HepG2 (cell line): ENCODE results near the gene DCC. TPM values are rescaled to one million over a fixed set of nuclear protein-coding genes. Genes with fewer than 3 reads are reported as not detected.

Source experiments
- ATAC-seq: fragments of 200-7000 bp; cut with Tn5 transposase; 3 replicates; pipeline ENCODE4 v1.9.1; 2020; ENCODE audit warnings: mild to moderate bottlenecking, moderate library complexity
- BruUV-seq: library from RNA; stranded (reverse); fragments of 400-500 nt; replicated peaks from 2 replicates; lab custom pipeline; 2021; lab: Mats Ljungman, UMichigan
- CTCF ChIA-PET: fragments of 300-600 bp; formaldehyde crosslinking; extraction: SDS; loops from one replicate; lab custom pipeline; 2021; ENCODE audit warnings: low total read pairs, inconsistent platforms, low intra/inter-chr PET ratio; lab: Yijun Ruan, JAX
- POLR2A ChIA-PET: fragments of 350-600 bp; sonication (Branson Sonifier 250); formaldehyde crosslinking; loops from one replicate; lab custom pipeline; 2020; ENCODE audit warnings: antibody characterized with exemption, inconsistent platforms; lab: Yijun Ruan, JAX
- DNase-seq: peaks from one replicate; pipeline ENCODE4 v3.0.0-alpha.2; 2015; ENCODE audit warnings: low spot score
- FAIRE-seq: peaks from 3 replicates; lab custom pipeline; 2011; peaks lifted over from hg19 to GRCh38; lab: Jason Lieb, UNC
- H2AFZ ChIP-seq: one replicate; pipeline ENCODE4 v1.6.1; 2011; ENCODE audit warnings: low read length, inconsistent platforms
- H3K27ac ChIP-seq: fragments of 300-600 bp; 3 replicates; pipeline ENCODE4 v1.8.0; 2011; ENCODE audit warnings: mixed run types, mild to moderate bottlenecking, mixed read lengths, low read length, inconsistent platforms; ENCODE audit not compliant: insufficient read depth; ENCODE audit errors: extremely low read length
- H3K27me3 ChIP-seq, 2 experiments: fragments of 200-600 bp in 1 of 2; 2 replicates in 1 of 2; 3 replicates in 1 of 2; pipeline versions ENCODE4 v1.6.0 to v1.8.0; 2011; ENCODE audit warnings: low read length in 2 of 2, mild to moderate bottlenecking in 2 of 2, moderate library complexity in 2 of 2, inconsistent platforms in 1 of 2; ENCODE audit not compliant: insufficient read depth in 2 of 2, control insufficient read depth in 1 of 2
- H3K36me3 ChIP-seq, 2 experiments: fragments of 200-600 bp in 1 of 2; replicated peaks in 1 of 2; 2 replicates in 1 of 2; 3 replicates in 1 of 2; pipeline versions ENCODE4 v1.5.1 to v1.8.0; 2011; ENCODE audit warnings: low read length in 2 of 2, inconsistent platforms in 1 of 2; ENCODE audit not compliant: insufficient read depth in 2 of 2, control insufficient read depth in 1 of 2
- H3K4me1 ChIP-seq: 2 replicates; pipeline ENCODE4 v1.5.1; 2012; ENCODE audit warnings: low read length, inconsistent platforms; ENCODE audit not compliant: insufficient read depth
- H3K4me2 ChIP-seq: 2 replicates; pipeline ENCODE4 v1.6.0; 2011; ENCODE audit warnings: low read depth, low read length, inconsistent platforms
- H3K4me3 ChIP-seq, 3 experiments: fragments of 200-600 bp in 1 of 3; sonication (generic), shearing (Covaris generic) in 1 of 3; replicated peaks in 1 of 3; 2 replicates each; pipeline ENCODE4 v1.5.1; 2011 to 2016; ENCODE audit warnings: low read length in 3 of 3, inconsistent platforms in 2 of 3, low read depth in 2 of 3, mild to moderate bottlenecking in 2 of 3, control low read depth in 1 of 3, mixed read lengths in 1 of 3; ENCODE audit not compliant: insufficient read depth in 1 of 3
- H3K79me2 ChIP-seq: one replicate; pipeline ENCODE4 v1.6.1; 2011; ENCODE audit warnings: low read length, inconsistent platforms; ENCODE audit not compliant: insufficient read depth
- H3K9ac ChIP-seq: 2 replicates; pipeline ENCODE4 v1.6.0; 2011; ENCODE audit warnings: mild to moderate bottlenecking, low read depth, low read length, inconsistent platforms; ENCODE audit not compliant: insufficient read depth
- H3K9me3 ChIP-seq: 2 replicates; pipeline ENCODE4 v1.5.1; 2012; ENCODE audit warnings: mild to moderate bottlenecking, low read length
- H4K20me1 ChIP-seq: 2 replicates; pipeline ENCODE4 v1.6.0; 2011; ENCODE audit warnings: inconsistent platforms, mild to moderate bottlenecking, low read length, moderate library complexity; ENCODE audit not compliant: insufficient read depth
- ARNT2 ChIP-seq: sonication (generic); formaldehyde crosslinking; IDR thresholded peaks from 2 replicates; pipeline ENCODE4 v1.8.0; 2022; ENCODE audit warnings: mild to moderate bottlenecking, low read depth, missing genetic modification reagents, moderate library complexity
- BHLHE40 ChIP-seq: IDR thresholded peaks from 2 replicates; pipeline ENCODE4 v1.6.1; 2011; ENCODE audit warnings: low read length, improper control_type of control experiment
- HMGA1 ChIP-seq: sonication (generic); formaldehyde crosslinking; conservative IDR thresholded peaks from 2 replicates; pipeline ENCODE4 v1.4.0; 2020; ENCODE audit warnings: missing genetic modification reagents
- NFKBIZ ChIP-seq: IDR thresholded peaks from 2 replicates; pipeline ENCODE4 v1.6.1; 2018; ENCODE audit warnings: missing genetic modification reagents, missing compliant biosample characterization
- NR3C1 ChIP-seq: sonication (generic); formaldehyde crosslinking; IDR thresholded peaks from 2 replicates; pipeline ENCODE4 v1.4.0; 2020; ENCODE audit warnings: missing genetic modification reagents
- RAD21 ChIP-seq: fragments of 450-650 bp; formaldehyde crosslinking; IDR thresholded peaks from 2 replicates; pipeline ENCODE4 v1.5.0; 2020; ENCODE audit warnings: mild to moderate bottlenecking
- SRF ChIP-seq: IDR thresholded peaks from 2 replicates; pipeline ENCODE4 v1.6.1; 2011; ENCODE audit warnings: mild to moderate bottlenecking, low read depth, low read length, moderate library complexity
- ZNF558 ChIP-seq: sonication (generic); formaldehyde crosslinking; IDR thresholded peaks from 2 replicates; pipeline ENCODE4 v1.9.0; 2022; ENCODE audit warnings: mild to moderate bottlenecking, missing genetic modification reagents, borderline replicate concordance
- WGBS: methylation state at CpG from one replicate; pipeline ENCODE4 v1.1.6; 2017; ENCODE audit warnings: low lambda C conversion rate; 5-methylcytosine and 5-hydroxymethylcytosine counted together
- in situ Hi-C: cut with HindIII; loops from 2 replicates; pipeline ENCODE4 v1.10.0; 2017; ENCODE audit warnings: low pct_unique_long_range_greater_than_20kb; ENCODE audit not compliant: extremely low pct_ligation_motif_present
- intact Hi-C: fragments of 100-400 bp; cut with micrococcal nuclease; formaldehyde crosslinking; loops from one replicate; pipeline ENCODE4 v1.10.0; 2022; ENCODE audit not compliant: unreplicated experiment
- polyA plus RNA-seq, 8 experiments: library from polyadenylated mRNA; depleted of rRNA in 3 of 8; stranded (reverse) in 7 of 8; unstranded in 1 of 8; fragments of >200 nt; fragmentation: Illumina TruSeq in 4 of 8; extraction: Trizol in 4 of 8; gene quantifications; 2 replicates each; pipeline versions ENCODE4 v1.2.1 to v1.2.3, GENCODE V29; 2011 to 2016; ENCODE audit warnings: low read depth in 4 of 8, missing spikeins in 1 of 8, mixed read lengths in 1 of 8; ENCODE audit not compliant: insufficient read depth in 1 of 8
- total RNA-seq, 5 experiments: library from RNA; depleted of rRNA; stranded (reverse); fragments of >200 nt; fragmentation: Illumina TruSeq; extraction: Trizol; gene quantifications; 2 replicates each; pipeline ENCODE4 v1.2.3, GENCODE V29; 2016; ENCODE audit warnings: low read depth in 1 of 5
- TF ChIP-seq, protein P1 (sequence below): sonication (generic); formaldehyde crosslinking; IDR thresholded peaks from 2 replicates; pipeline ENCODE4 v1.8.0; 2022; ENCODE audit warnings: mild to moderate bottlenecking, missing genetic modification reagents, moderate library complexity

DCC gene
- total and polyA plus RNA-seq, 2 of the 13 experiments (the other 11 are each of a cell fraction or from before 2014, with no cell fraction given), result not detected

DNA sequence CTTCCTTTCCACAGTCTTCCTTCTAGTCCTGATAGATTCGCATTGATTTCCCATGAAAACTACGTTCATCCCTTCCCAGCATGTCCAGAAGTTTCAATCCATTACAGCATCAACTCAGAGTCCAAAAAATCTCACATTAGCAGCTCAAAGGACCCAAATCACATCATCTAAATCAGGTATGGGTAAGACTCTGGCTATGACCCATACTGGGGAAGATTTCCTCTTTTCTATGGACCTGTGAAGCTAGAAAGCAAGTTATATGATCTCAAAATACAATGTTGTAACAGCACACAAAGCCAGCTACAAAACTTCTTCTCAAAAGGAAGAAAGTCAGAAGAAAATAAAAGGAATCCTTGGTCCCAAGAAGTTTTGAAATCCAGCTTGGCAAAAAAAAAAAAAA lies 5.7 kb upstream of the DCC start:
- in situ Hi-C loops, result no loop called here

DNA sequence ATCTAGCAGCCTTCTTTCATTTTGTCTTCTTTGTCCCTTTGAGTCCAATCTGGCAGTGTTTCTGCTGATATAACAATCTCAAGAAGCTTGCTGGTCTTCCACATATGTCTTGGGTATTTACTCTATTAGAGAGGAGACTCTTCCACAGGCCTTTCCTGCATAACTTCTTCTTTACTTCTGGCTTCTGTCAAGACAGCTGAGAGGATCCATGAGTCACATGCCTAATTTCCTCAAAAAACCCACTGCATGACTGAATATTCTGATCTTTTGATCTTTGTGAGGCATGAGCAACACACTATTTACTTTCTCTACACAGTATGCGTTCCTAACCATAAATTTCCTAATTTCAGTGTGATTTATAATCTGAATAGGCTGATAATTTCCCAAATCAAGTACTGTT lies 5.1 kb upstream of the DCC start:
- no peak overlapping the region for H3K27ac ChIP-seq
- H3K4me2 ChIP-seq, result no peak overlapping the region
- no peak overlapping the region for H3K9ac ChIP-seq
- no peaks in the 10 kb centered on the region; a peak in 1 of 5 replicates for H3K27me3 ChIP-seq
- intact Hi-C loops (no loop called here), in situ Hi-C loops (no loop called here)
- H4K20me1 ChIP-seq, result no peaks in the 10 kb centered on the region
- H3K4me1 ChIP-seq, result no peaks in the 10 kb centered on the region
- DNase-seq, result no peak
- no peaks in the 10 kb centered on the region for H3K79me2 ChIP-seq
- no peaks in the 10 kb centered on the region for H3K9me3 ChIP-seq
- BruUV-seq, result no TSS peak
- no peaks in the 10 kb centered on the region for H3K36me3 ChIP-seq
- CTCF ChIA-PET, result no interaction called here
- no peak for ATAC-seq
- no peak overlapping the region for H2AFZ ChIP-seq
- TF ChIP-seq BHLHE40, result no peak
- no peak for TF ChIP-seq HMGA1 (CRISPR knock-in tag)
- TF ChIP-seq, protein P1, sequence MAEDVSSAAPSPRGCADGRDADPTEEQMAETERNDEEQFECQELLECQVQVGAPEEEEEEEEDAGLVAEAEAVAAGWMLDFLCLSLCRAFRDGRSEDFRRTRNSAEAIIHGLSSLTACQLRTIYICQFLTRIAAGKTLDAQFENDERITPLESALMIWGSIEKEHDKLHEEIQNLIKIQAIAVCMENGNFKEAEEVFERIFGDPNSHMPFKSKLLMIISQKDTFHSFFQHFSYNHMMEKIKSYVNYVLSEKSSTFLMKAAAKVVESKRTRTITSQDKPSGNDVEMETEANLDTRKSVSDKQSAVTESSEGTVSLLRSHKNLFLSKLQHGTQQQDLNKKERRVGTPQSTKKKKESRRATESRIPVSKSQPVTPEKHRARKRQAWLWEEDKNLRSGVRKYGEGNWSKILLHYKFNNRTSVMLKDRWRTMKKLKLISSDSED (CRISPR knock-in tag), result no peak
- no peak for TF ChIP-seq SRF
- TF ChIP-seq ARNT2 (CRISPR knock-in tag), result no peak
- no peak for TF ChIP-seq RAD21 (CRISPR knock-in tag)
- no peak for FAIRE-seq
- WGBS, result 3% methylated on average over 1 of the region's 1 CpG
- POLR2A ChIA-PET, result no interaction called here
- no peak overlapping the region for H3K4me3 ChIP-seq

More for the DNA sequence above, 5.7 kb upstream of the DCC start:
- intact Hi-C loops, result no loop called here
- H3K9me3 ChIP-seq, result no peaks in the 10 kb centered on the region
- ChIA-PET POLR2A (no interaction called here), CTCF (no interaction called here)
- no peak overlapping the region for H3K4me3 ChIP-seq
- H3K4me2 ChIP-seq, result no peak overlapping the region
- H3K79me2 ChIP-seq, result no peaks in the 10 kb centered on the region
- FAIRE-seq (no peak), DNase-seq (no peak), ATAC-seq (no peak)
- TF ChIP-seq NFKBIZ (CRISPR knock-in tag), result no peak
- no peak for TF ChIP-seq NR3C1 (CRISPR knock-in tag)
- TF ChIP-seq ZNF558 (CRISPR knock-in tag), result no peak
- no peaks in the 10 kb centered on the region for H3K36me3 ChIP-seq
- 0% methylated on average over 2 of the region's 2 CpGs for WGBS
- H3K4me1 ChIP-seq, result no peaks in the 10 kb centered on the region
- H3K27me3 ChIP-seq, result no peaks in the 10 kb centered on the region
- H3K27ac ChIP-seq, result no peak overlapping the region
- no peaks in the 10 kb centered on the region for H4K20me1 ChIP-seq
- no TSS peak for BruUV-seq
- no peak overlapping the region for H3K9ac ChIP-seq
- H2AFZ ChIP-seq, result no peak overlapping the region
